HEK293 (cell line): ENCODE measurements around the gene HSP90AA1.

ENCODE experiments used
- CTCF ChIA-PET: fragments of 350-600 bp; formaldehyde crosslinking; extraction: SDS; loops from one replicate; lab custom pipeline; 2021; ENCODE audit warnings: antibody characterized with exemption; lab: Yijun Ruan, JAX
- POLR2A ChIA-PET: fragments of 300-600 bp; formaldehyde crosslinking; extraction: SDS; loops from one replicate; lab custom pipeline; 2020; ENCODE audit warnings: antibody characterized with exemption, inconsistent platforms; lab: Yijun Ruan, JAX
- H3K27ac ChIP-seq: fragments of 200-500 bp; sonication (Bioruptor generic); 2 replicates; pipeline ENCODE4 v1.5.1; 2014; ENCODE audit warnings: low read depth, low read length, control low read depth, inconsistent platforms; ENCODE audit errors: extremely low read depth
- H3K36me3 ChIP-seq, 2 experiments: fragments of 200-500 bp in 1 of 2; sonication (Bioruptor generic) in 1 of 2; 1 replicate in 1 of 2; 2 replicates in 1 of 2; pipeline ENCODE4 v1.5.1; 2014 to 2017; ENCODE audit warnings: inconsistent platforms in 2 of 2, low read length in 2 of 2; ENCODE audit not compliant: control insufficient read depth in 2 of 2, insufficient read depth in 1 of 2
- H3K4me1 ChIP-seq: fragments of 200-500 bp; sonication (Bioruptor generic); 2 replicates; pipeline ENCODE4 v1.5.1; 2014; ENCODE audit warnings: mild to moderate bottlenecking, low read length, inconsistent platforms; ENCODE audit not compliant: control insufficient read depth, insufficient read depth
- H3K4me3 ChIP-seq: 2 replicates; pipeline ENCODE4 v1.5.1; 2011; ENCODE audit warnings: low read depth, mild to moderate bottlenecking, control low read depth, low read length, moderate library complexity
- H3K9me3 ChIP-seq: fragments of 200-500 bp; sonication (Bioruptor generic); 2 replicates; pipeline ENCODE4 v1.5.1; 2014; ENCODE audit warnings: low read depth, low read length, inconsistent platforms; ENCODE audit not compliant: control insufficient read depth, insufficient read depth
- GLI4 ChIP-seq: fragments of 450-650 bp; formaldehyde crosslinking; IDR thresholded peaks from 2 replicates; pipeline ENCODE4 v1.5.1; 2016; ENCODE audit warnings: missing biosample characterization, missing genetic modification characterization
- HOXC10 ChIP-seq: sonication (generic); formaldehyde crosslinking; IDR thresholded peaks from 2 replicates; pipeline ENCODE4 v1.8.1; 2023; ENCODE audit warnings: mild to moderate bottlenecking, missing genetic modification reagents
- MEIS1 ChIP-seq: sonication (generic); formaldehyde crosslinking; IDR thresholded peaks from 2 replicates; pipeline ENCODE4 v1.8.1; 2022; ENCODE audit warnings: missing genetic modification reagents, mild to moderate bottlenecking, borderline replicate concordance
- PATZ1 ChIP-seq: fragments of 450-650 bp; formaldehyde crosslinking; IDR thresholded peaks from 2 replicates; pipeline ENCODE4 v1.5.1; 2016; ENCODE audit warnings: missing biosample characterization, missing genetic modification characterization
- REST ChIP-seq: fragments of 450-650 bp; formaldehyde crosslinking; IDR thresholded peaks from 2 replicates; pipeline ENCODE4 v1.5.1; 2016; ENCODE audit warnings: missing biosample characterization, missing genetic modification characterization
- ZBTB49 ChIP-seq: fragments of 450-650 bp; formaldehyde crosslinking; IDR thresholded peaks from 2 replicates; pipeline ENCODE4 v1.5.1; 2016; ENCODE audit warnings: missing biosample characterization, missing genetic modification characterization, low read depth
- ZFP3 ChIP-seq: fragments of 450-650 bp; formaldehyde crosslinking; IDR thresholded peaks from 2 replicates; pipeline ENCODE4 v1.5.1; 2016; ENCODE audit warnings: low read depth, missing biosample characterization, missing genetic modification characterization
- ZNF174 ChIP-seq: fragments of 450-650 bp; formaldehyde crosslinking; IDR thresholded peaks from 2 replicates; pipeline ENCODE4 v1.5.0; 2017; ENCODE audit warnings: missing biosample characterization, mild to moderate bottlenecking, missing genetic modification characterization
- ZNF214 ChIP-seq: fragments of 450-650 bp; formaldehyde crosslinking; IDR thresholded peaks from 2 replicates; pipeline ENCODE4 v1.5.1; 2017; ENCODE audit warnings: missing biosample characterization, mild to moderate bottlenecking, missing genetic modification characterization, borderline replicate concordance
- ZNF266 ChIP-seq: fragments of 450-650 bp; formaldehyde crosslinking; IDR thresholded peaks from 2 replicates; pipeline ENCODE4 v1.5.1; 2016; ENCODE audit warnings: missing biosample characterization, missing genetic modification characterization, low read depth
- ZNF292 ChIP-seq: fragments of 450-650 bp; formaldehyde crosslinking; IDR thresholded peaks from 2 replicates; pipeline ENCODE4 v1.5.1; 2016; ENCODE audit warnings: low read depth, missing biosample characterization, missing genetic modification characterization, borderline replicate concordance
- ZNF416 ChIP-seq: fragments of 450-650 bp; formaldehyde crosslinking; IDR thresholded peaks from 2 replicates; pipeline ENCODE4 v1.5.1; 2016; ENCODE audit warnings: missing biosample characterization, missing genetic modification characterization
- ZNF433 ChIP-seq: fragments of 450-650 bp; formaldehyde crosslinking; IDR thresholded peaks from 2 replicates; pipeline ENCODE4 v1.5.1; 2016; ENCODE audit warnings: missing biosample characterization, missing genetic modification characterization, low read depth
- ZNF76 ChIP-seq: fragments of 450-650 bp; formaldehyde crosslinking; IDR thresholded peaks from 2 replicates; pipeline ENCODE4; 2016; ENCODE audit warnings: low read depth, missing biosample characterization, missing genetic modification characterization, borderline replicate concordance
- ZSCAN4 ChIP-seq: fragments of 450-650 bp; formaldehyde crosslinking; IDR thresholded peaks from 2 replicates; pipeline ENCODE4 v1.5.1; 2017; ENCODE audit warnings: missing biosample characterization, missing genetic modification characterization
- TF ChIP-seq, protein P1 (sequence below): fragments of 450-650 bp; formaldehyde crosslinking; IDR thresholded peaks from 2 replicates; pipeline ENCODE4 v1.5.1; 2016; ENCODE audit warnings: missing biosample characterization, missing genetic modification characterization
- TF ChIP-seq, protein P2 (sequence below): fragments of 450-650 bp; formaldehyde crosslinking; IDR thresholded peaks from 2 replicates; pipeline ENCODE4 v1.5.1; 2016; ENCODE audit warnings: missing biosample characterization, missing genetic modification characterization
- TF ChIP-seq, protein P3 (sequence below): fragments of 450-650 bp; formaldehyde crosslinking; IDR thresholded peaks from 2 replicates; pipeline ENCODE4 v1.5.1; 2016; ENCODE audit warnings: missing biosample characterization, missing genetic modification characterization, low read depth
- TF ChIP-seq, protein P4 (sequence below): fragments of 450-650 bp; formaldehyde crosslinking; IDR thresholded peaks from 2 replicates; pipeline ENCODE4 v1.5.1; 2016; ENCODE audit warnings: missing biosample characterization, missing genetic modification characterization

HSP90AA1 gene

DNA sequence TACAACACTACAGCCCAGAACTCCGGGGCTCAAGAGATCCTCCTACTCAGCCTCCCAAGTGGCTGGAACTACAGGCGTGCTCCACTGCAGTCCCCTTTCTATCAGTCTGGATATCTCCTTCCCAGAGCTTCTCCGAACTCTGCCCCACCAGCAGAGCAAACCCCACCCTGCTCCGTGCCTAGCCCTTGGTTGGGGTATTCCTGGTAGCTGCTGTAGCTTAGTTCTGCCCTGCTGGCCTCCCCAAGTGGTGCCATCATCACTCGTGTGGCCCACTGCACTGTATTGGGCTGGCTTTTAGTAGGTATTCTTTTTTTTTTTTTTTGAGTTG lies 9.5 kb downstream of the HSP90AA1 start (continued):
- TF ChIP-seq ZNF214 (tag by site-specific recombination) (no peak), ZBTB49 (tag by site-specific recombination) (no peak), REST (tag by site-specific recombination) (no peak), ZNF292 (no peak), PATZ1 (tag by site-specific recombination) (peak; percentile 22; the same call in 1 of the 2 replicates)
- TF ChIP-seq, protein P1, sequence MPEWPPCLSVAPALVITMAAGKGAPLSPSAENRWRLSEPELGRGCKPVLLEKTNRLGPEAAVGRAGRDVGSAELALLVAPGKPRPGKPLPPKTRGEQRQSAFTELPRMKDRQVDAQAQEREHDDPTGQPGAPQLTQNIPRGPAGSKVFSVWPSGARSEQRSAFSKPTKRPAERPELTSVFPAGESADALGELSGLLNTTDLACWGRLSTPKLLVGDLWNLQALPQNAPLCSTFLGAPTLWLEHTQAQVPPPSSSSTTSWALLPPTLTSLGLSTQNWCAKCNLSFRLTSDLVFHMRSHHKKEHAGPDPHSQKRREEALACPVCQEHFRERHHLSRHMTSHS (tag by site-specific recombination), result no peak
- TF ChIP-seq, protein P2, sequence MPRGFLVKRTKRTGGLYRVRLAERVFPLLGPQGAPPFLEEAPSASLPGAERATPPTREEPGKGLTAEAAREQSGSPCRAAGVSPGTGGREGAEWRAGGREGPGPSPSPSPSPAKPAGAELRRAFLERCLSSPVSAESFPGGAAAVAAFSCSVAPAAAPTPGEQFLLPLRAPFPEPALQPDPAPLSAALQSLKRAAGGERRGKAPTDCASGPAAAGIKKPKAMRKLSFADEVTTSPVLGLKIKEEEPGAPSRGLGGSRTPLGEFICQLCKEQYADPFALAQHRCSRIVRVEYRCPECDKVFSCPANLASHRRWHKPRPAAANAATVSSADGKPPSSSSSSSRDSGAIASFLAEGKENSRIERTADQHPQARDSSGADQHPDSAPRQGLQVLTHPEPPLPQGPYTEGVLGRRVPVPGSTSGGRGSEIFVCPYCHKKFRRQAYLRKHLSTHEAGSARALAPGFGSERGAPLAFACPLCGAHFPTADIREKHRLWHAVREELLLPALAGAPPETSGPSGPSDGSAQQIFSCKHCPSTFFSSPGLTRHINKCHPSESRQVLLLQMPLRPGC (tag by site-specific recombination), result no peak

GRCh38 chr14:102075155-102075554 lies 11.7 kb downstream of the HSP90AA1 start:
- POLR2A ChIA-PET, result interaction anchor here (1.1 kb wide), 1 partner anchor 12 kb away, joined by 4 read pairs; no protein-coding TSS in a partner anchor
- CTCF ChIA-PET, result interaction anchor here (1.0 kb wide), 1 partner anchor 21 kb away, joined by 3 read pairs; no protein-coding TSS in a partner anchor
- peaks cover 20 to 22% of the 10 kb centered on the region in 2 experiments for H3K36me3 ChIP-seq
- TF ChIP-seq, protein P3, sequence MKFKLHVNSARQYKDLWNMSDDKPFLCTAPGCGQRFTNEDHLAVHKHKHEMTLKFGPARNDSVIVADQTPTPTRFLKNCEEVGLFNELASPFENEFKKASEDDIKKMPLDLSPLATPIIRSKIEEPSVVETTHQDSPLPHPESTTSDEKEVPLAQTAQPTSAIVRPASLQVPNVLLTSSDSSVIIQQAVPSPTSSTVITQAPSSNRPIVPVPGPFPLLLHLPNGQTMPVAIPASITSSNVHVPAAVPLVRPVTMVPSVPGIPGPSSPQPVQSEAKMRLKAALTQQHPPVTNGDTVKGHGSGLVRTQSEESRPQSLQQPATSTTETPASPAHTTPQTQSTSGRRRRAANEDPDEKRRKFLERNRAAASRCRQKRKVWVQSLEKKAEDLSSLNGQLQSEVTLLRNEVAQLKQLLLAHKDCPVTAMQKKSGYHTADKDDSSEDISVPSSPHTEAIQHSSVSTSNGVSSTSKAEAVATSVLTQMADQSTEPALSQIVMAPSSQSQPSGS (tag by site-specific recombination), result no peak
- TF ChIP-seq, protein P4, sequence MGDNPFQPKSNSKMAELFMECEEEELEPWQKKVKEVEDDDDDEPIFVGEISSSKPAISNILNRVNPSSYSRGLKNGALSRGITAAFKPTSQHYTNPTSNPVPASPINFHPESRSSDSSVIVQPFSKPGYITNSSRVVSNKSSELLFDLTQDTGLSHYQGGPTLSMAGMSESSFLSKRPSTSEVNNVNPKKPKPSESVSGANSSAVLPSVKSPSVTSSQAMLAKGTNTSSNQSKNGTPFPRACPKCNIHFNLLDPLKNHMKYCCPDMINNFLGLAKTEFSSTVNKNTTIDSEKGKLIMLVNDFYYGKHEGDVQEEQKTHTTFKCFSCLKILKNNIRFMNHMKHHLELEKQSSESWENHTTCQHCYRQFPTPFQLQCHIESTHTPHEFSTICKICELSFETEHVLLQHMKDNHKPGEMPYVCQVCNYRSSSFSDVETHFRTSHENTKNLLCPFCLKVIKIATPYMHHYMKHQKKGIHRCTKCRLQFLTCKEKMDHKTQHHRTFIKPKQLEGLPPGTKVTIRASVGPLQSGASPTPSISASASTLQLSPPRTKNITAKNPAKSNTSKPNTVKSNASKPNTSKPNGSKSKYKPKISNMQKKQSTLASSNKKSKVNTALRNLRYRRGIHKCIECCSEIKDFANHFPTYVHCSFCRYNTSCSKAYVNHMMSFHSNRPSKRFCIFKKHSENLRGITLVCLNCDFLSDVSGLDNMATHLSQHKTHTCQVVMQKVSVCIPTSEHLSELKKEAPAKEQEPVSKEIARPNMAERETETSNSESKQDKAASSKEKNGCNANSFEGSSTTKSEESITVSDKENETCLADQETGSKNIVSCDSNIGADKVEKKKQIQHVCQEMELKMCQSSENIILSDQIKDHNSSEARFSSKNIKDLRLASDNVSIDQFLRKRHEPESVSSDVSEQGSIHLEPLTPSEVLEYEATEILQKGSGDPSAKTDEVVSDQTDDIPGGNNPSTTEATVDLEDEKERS, result no peak
- TF ChIP-seq ZNF416 (tag by site-specific recombination) (no peak), MEIS1 (CRISPR knock-in tag) (no peak), ZFP3 (tag by site-specific recombination) (no peak), ZNF266 (tag by site-specific recombination) (no peak), ZNF174 (tag by site-specific recombination) (no peak), ZNF433 (no peak), GLI4 (no peak), ZSCAN4 (tag by site-specific recombination) (no peak), ZNF76 (tag by site-specific recombination) (no peak), HOXC10 (CRISPR knock-in tag) (no peak)

More at GRCh38 chr14:102075155-102075554, 11.7 kb downstream of the HSP90AA1 start:
- Histone ChIP-seq H3K9me3 (no peaks in the 10 kb centered on the region), H3K4me1 (no peaks in the 10 kb centered on the region), H3K4me3 (no peak overlapping the region), H3K27ac (no peak overlapping the region)
